RWPE2 (cell line): ENCODE results near the gene PIGT.

Source experiments
- ATAC-seq: fragments of 200-7000 bp; cut with Tn5 transposase; 3 replicates; pipeline ENCODE4 v1.9.1; 2021; ENCODE audit warnings: low read depth
- DNase-seq: peaks from one replicate; pipeline ENCODE4 v3.0.0-alpha.2; 2020; ENCODE audit warnings: low spot score
- H3K27ac ChIP-seq: fragments of 450-650 bp; 2 replicates; pipeline ENCODE4 v1.5.1; 2017; ENCODE audit warnings: mild to moderate bottlenecking; ENCODE audit not compliant: poor library complexity, severe bottlenecking
- H3K27me3 ChIP-seq: fragments of 250-450 bp; sonication (Bioruptor Pico); 2 replicates; pipeline ENCODE4 v1.5.1; 2021; ENCODE audit warnings: mild to moderate bottlenecking, moderate library complexity; ENCODE audit not compliant: insufficient read depth, poor library complexity, severe bottlenecking
- H3K36me3 ChIP-seq: fragments of 250-450 bp; sonication (Bioruptor Pico); 2 replicates; pipeline ENCODE4 v1.5.1; 2020; ENCODE audit warnings: low read depth, mild to moderate bottlenecking, moderate library complexity
- H3K4me1 ChIP-seq: fragments of 250-450 bp; sonication (Bioruptor Pico); 2 replicates; pipeline ENCODE4 v1.5.1; 2021; ENCODE audit warnings: mild to moderate bottlenecking, moderate library complexity; ENCODE audit not compliant: insufficient read depth, poor library complexity, severe bottlenecking
- H3K4me3 ChIP-seq: fragments of 250-450 bp; sonication (Bioruptor Pico); 2 replicates; pipeline ENCODE4 v1.5.1; 2021; ENCODE audit warnings: mild to moderate bottlenecking, moderate library complexity; ENCODE audit not compliant: severe bottlenecking
- H3K9me3 ChIP-seq: fragments of 250-450 bp; sonication (Bioruptor Pico); 2 replicates; pipeline ENCODE4 v1.5.1; 2021; ENCODE audit warnings: mild to moderate bottlenecking, moderate library complexity; ENCODE audit not compliant: severe bottlenecking
- TF ChIP-seq, protein P1 (sequence below): fragments of 450-650 bp; IDR thresholded peaks from one replicate; pipeline ENCODE4 v1.5.1; 2017; ENCODE audit warnings: mild to moderate bottlenecking, moderate library complexity; ENCODE audit not compliant: poor library complexity, severe bottlenecking

PIGT gene

GRCh38 chr20:45408646-45409213 lies 7.2 kb upstream of the PIGT start:
- Histone ChIP-seq H3K36me3 (peaks cover 31% of the 10 kb centered on the region), H3K27me3 (no peaks in the 10 kb centered on the region), H3K27ac (no peak overlapping the region), H3K4me1 (no peaks in the 10 kb centered on the region), H3K4me3 (no peak overlapping the region), H3K9me3 (no peaks in the 10 kb centered on the region)
- DNase-seq (no peak), ATAC-seq (no peak)
- TF ChIP-seq, protein P1, sequence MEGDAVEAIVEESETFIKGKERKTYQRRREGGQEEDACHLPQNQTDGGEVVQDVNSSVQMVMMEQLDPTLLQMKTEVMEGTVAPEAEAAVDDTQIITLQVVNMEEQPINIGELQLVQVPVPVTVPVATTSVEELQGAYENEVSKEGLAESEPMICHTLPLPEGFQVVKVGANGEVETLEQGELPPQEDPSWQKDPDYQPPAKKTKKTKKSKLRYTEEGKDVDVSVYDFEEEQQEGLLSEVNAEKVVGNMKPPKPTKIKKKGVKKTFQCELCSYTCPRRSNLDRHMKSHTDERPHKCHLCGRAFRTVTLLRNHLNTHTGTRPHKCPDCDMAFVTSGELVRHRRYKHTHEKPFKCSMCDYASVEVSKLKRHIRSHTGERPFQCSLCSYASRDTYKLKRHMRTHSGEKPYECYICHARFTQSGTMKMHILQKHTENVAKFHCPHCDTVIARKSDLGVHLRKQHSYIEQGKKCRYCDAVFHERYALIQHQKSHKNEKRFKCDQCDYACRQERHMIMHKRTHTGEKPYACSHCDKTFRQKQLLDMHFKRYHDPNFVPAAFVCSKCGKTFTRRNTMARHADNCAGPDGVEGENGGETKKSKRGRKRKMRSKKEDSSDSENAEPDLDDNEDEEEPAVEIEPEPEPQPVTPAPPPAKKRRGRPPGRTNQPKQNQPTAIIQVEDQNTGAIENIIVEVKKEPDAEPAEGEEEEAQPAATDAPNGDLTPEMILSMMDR, result no peak

DNA sequence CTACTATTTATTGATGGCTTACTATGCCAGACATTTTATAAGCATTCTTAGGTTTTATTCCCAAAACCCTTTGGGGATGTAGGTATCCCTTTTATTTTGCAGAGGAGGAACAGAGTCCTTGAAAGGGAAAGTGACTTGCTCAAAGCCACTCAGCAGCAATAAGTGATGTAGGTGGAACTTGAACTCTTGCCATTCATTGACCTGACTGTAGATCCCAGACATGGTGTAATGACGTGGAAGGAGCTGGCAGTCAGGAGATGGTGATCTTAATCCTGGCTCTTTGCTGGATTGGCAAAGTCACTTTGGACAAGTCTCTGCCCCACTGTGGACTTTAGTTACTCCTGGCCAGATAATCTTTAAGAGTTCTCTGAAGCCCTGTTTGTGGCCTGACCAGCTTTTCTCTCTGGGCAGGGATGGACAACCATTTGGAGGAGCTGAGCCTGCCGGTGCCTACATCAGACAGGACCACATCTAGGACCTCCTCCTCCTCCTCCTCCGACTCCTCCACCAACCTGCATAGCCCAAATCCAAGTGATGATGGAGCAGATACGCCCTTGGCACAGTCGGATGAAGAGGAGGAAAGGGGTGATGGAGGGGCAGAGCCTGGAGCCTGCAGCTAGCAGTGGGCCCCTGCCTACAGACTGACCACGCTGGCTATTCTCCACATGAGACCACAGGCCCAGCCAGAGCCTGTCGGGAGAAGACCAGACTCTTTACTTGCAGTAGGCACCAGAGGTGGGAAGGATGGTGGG lies 6.2 kb upstream of the PIGT start:
- no peak for ATAC-seq
- Histone ChIP-seq H3K4me3 (no peak overlapping the region), H3K4me1 (no peaks in the 10 kb centered on the region), H3K27me3 (no peaks in the 10 kb centered on the region), H3K36me3 (peaks cover 31% of the 10 kb centered on the region), H3K27ac (no peak overlapping the region), H3K9me3 (no peaks in the 10 kb centered on the region)
- DNase-seq, result peak; percentile 67
- TF ChIP-seq, protein P1, result no peak

DNA sequence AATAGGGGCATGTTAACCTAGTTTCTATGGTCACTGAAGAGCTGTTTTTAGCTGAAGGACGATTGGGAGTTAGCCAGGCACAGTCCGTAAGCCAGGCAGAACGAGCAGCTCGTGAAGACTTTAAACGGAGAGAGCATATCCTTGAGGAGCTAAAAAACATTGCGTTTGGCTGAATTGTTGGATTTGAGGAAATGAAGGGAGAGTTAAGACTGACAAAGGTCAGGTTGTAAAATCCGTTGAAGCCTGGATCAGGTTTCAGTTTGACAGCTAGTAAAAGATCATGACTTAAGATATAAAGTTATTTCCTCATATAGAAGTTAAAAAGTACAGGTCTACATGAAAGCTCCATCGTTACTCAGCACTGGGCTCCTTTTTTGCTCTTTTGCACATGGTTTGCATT lies 5.1 kb upstream of the PIGT start:
- peaks cover 31% of the 10 kb centered on the region for H3K36me3 ChIP-seq
- DNase-seq, result no peak
- H3K4me1 ChIP-seq, result peaks cover 4% of the 10 kb centered on the region
- no peak for ATAC-seq
- TF ChIP-seq, protein P1, result no peak
- H3K9me3 ChIP-seq, result no peaks in the 10 kb centered on the region
- H3K4me3 ChIP-seq, result no peak overlapping the region
- no peak overlapping the region for H3K27ac ChIP-seq
- no peaks in the 10 kb centered on the region for H3K27me3 ChIP-seq

DNA sequence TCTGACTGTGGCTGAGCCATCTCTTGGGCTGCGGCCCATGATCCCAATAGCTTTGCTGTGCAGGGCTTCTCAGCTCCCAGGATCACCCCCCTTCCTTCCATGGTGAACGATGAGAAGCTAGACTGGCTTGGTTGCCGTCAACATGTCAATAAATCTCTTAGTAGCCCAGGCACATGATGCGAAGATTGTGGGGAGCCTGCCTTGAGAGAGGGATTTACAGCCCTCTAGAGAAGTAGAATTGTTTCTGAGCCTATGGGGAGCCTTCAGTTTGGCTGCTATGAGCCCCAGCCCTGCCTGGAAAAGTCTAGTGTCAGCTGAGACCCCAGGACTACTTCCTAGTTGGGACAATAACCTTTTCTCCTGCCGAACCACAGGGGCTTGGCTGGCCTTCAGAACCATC lies 3.3 kb upstream of the PIGT start:
- no peak overlapping the region for H3K27ac ChIP-seq

More for the DNA sequence above, 3.3 kb upstream of the PIGT start:
- Histone ChIP-seq H3K4me3 (no peak overlapping the region), H3K9me3 (no peaks in the 10 kb centered on the region), H3K36me3 (peaks cover 33% of the 10 kb centered on the region), H3K27me3 (no peaks in the 10 kb centered on the region), H3K4me1 (peaks cover 10% of the 10 kb centered on the region)
- ATAC-seq (no peak), DNase-seq (no peak)
- TF ChIP-seq, protein P1, result no peak
